Measurements from ENCODE around the gene STXBP5. TPM values are rescaled to one million over a fixed set of nuclear protein-coding genes. Genes with fewer than 3 reads are reported as not detected.

Gene STXBP5
- polyA plus RNA-seq, 2 of the 4 experiments (the other 2 are of a cell fraction), result 10.8 to 17.8 TPM

DNA sequence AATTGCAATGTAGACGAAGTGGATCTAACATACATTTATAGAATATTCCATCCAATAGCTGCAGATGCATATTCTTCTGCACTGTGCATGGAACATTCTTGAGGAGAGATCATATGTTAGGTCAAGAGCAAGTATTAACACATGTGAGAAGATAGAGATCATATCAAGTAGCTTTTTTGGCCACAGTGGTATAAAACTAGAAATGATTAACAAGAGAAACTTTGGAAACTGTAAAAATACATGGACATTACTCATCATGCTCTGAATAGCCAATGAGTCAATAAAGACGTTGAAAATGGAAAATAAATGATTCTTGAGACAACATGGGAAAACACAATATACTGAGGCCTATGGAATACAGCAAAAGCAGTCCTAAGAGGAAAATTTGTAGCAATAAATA lies 94.2 kb downstream of the STXBP5 start:
- no peak for TF ChIP-seq FOSL2 (IDR thresholded peaks at IDR 0.05)
- 0 out of 2 replicates have a peak, but pooled peaks have one; percentile 4 for TF ChIP-seq FOSL2 (CRISPR knock-in tag; IDR thresholded peaks at IDR 0.05)
- no peak for TF ChIP-seq CHD2 (IDR thresholded peaks at IDR 0.05; ENCODE audit: low read length, partially characterized antibody)
- TF ChIP-seq, protein P1, sequence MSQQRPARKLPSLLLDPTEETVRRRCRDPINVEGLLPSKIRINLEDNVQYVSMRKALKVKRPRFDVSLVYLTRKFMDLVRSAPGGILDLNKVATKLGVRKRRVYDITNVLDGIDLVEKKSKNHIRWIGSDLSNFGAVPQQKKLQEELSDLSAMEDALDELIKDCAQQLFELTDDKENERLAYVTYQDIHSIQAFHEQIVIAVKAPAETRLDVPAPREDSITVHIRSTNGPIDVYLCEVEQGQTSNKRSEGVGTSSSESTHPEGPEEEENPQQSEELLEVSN (IDR thresholded peaks at IDR 0.05; ENCODE audit: borderline replicate concordance, low read depth), result no peak
- no peak for TF ChIP-seq HDAC2 (IDR thresholded peaks at IDR 0.05)
- no peak for TF ChIP-seq BHLHE40 (IDR thresholded peaks at IDR 0.05; ENCODE audit: low read depth, low read length)

DNA sequence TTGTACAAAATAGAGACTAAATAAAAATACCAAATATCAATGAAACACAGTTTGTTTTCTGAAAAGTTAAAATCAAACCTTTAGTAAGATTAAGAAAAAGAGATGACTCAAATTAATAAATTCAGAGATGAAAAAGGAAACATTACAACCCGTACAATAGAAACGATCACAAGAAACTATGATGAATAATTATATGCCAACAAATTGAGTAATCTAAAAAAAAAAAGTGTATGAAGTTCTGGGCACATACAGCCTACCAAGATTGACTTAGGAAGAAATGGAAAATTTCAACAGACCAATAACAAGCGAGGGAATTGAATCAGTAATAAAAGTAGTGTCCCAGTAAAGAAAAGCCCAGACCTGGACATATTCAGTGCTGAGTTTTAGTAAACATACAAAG lies 94.8 kb downstream of the STXBP5 start:
- ATAC-seq (no peak), FAIRE-seq (no peak), DNase-seq (ENCODE audit: low read depth in 1 of 2, low spot score in 1 of 2) (no peak)
- no peak for TF ChIP-seq MAFK (IDR thresholded peaks at IDR 0.05; ENCODE audit: partially characterized antibody)
- no peak for TF ChIP-seq CHD2 (IDR thresholded peaks at IDR 0.05; ENCODE audit: low read length, partially characterized antibody)
- TF ChIP-seq RNF2 (IDR thresholded peaks at IDR 0.05; ENCODE audit: borderline replicate concordance, low read depth), result no peak
- no peak for TF ChIP-seq HDAC2 (IDR thresholded peaks at IDR 0.05)
- TF ChIP-seq MAZ (IDR thresholded peaks at IDR 0.05; ENCODE audit: borderline replicate concordance, low read depth, low read length), result no peak
- no peak for TF ChIP-seq KDM5A (IDR thresholded peaks at IDR 0.05)
- no peak for TF ChIP-seq SREBF2 (IDR thresholded peaks at IDR 0.05)
- TF ChIP-seq MYC (IDR thresholded peaks at IDR 0.05; ENCODE audit: borderline replicate concordance, low read length), result no peak
- no peak for TF ChIP-seq JUN (IDR thresholded peaks at IDR 0.05)
- TF ChIP-seq ESRRA (IDR thresholded peaks at IDR 0.05; ENCODE audit: borderline replicate concordance, low read length), result no peak
- TF ChIP-seq NPAS2 (CRISPR knock-in tag; IDR thresholded peaks at IDR 0.05; ENCODE audit: borderline replicate concordance), result no peak
- TF ChIP-seq, protein P2, sequence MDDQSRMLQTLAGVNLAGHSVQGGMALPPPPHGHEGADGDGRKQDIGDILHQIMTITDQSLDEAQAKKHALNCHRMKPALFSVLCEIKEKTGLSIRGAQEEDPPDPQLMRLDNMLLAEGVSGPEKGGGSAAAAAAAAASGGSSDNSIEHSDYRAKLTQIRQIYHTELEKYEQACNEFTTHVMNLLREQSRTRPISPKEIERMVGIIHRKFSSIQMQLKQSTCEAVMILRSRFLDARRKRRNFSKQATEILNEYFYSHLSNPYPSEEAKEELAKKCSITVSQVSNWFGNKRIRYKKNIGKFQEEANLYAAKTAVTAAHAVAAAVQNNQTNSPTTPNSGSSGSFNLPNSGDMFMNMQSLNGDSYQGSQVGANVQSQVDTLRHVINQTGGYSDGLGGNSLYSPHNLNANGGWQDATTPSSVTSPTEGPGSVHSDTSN (IDR thresholded peaks at IDR 0.05), result no peak
- TF ChIP-seq POLR2A (IDR thresholded peaks at IDR 0.05; ENCODE audit: low read length), result no peak
- TF ChIP-seq ZFP36 (IDR thresholded peaks at IDR 0.05; ENCODE audit: borderline replicate concordance, partially characterized antibody), result no peak
- no peak for TF ChIP-seq ZNF302 (CRISPR knock-in tag; IDR thresholded peaks at IDR 0.05)
- TF ChIP-seq HOXB13 (CRISPR knock-in tag; IDR thresholded peaks at IDR 0.05; ENCODE audit: low read depth), result no peak
- no peak for TF ChIP-seq RARB (CRISPR knock-in tag; IDR thresholded peaks at IDR 0.05)
- TF ChIP-seq, protein P3, sequence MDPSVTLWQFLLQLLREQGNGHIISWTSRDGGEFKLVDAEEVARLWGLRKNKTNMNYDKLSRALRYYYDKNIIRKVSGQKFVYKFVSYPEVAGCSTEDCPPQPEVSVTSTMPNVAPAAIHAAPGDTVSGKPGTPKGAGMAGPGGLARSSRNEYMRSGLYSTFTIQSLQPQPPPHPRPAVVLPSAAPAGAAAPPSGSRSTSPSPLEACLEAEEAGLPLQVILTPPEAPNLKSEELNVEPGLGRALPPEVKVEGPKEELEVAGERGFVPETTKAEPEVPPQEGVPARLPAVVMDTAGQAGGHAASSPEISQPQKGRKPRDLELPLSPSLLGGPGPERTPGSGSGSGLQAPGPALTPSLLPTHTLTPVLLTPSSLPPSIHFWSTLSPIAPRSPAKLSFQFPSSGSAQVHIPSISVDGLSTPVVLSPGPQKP (IDR thresholded peaks at IDR 0.05; ENCODE audit: low read depth, low read length), result no peak
- no peak for TF ChIP-seq CBX2 (IDR thresholded peaks at IDR 0.05; ENCODE audit: borderline replicate concordance, low read depth)
- TF ChIP-seq JUNB (IDR thresholded peaks at IDR 0.05), result no peak
- CTCF ChIA-PET, result no interaction called here
- 98% methylated on average over 3 of the region's 3 CpGs for WGBS (ENCODE audit: missing lambda C conversion rate)
- Histone ChIP-seq H3K4me2 (no peak overlapping the region), H3K4me3 (no peak overlapping the region), H3K4me1 (no peaks in the 10 kb centered on the region), H3K9me3 (peaks cover 31% of the 10 kb centered on the region), H3K27ac (no peak overlapping the region)
- POLR2A ChIA-PET, result no interaction called here

More for the DNA sequence above, 94.2 kb downstream of the STXBP5 start:
- no peak for FAIRE-seq
- Histone ChIP-seq H3K4me2 (no peak overlapping the region), H3K27ac (no peak overlapping the region), H3K4me3 (no peak overlapping the region), H3K4me1 (no peaks in the 10 kb centered on the region), H3K9me3 (peaks cover 26% of the 10 kb centered on the region)
- ChIA-PET CTCF (no interaction called here), POLR2A (no interaction called here)
- ATAC-seq, result no peak
- peak in 1 of 2 experiments; percentile 6 for DNase-seq (ENCODE audit: low read depth in 1 of 2, low spot score in 1 of 2)
- WGBS (ENCODE audit: missing lambda C conversion rate), result 42% methylated on average over 2 of the region's 2 CpGs

DNA sequence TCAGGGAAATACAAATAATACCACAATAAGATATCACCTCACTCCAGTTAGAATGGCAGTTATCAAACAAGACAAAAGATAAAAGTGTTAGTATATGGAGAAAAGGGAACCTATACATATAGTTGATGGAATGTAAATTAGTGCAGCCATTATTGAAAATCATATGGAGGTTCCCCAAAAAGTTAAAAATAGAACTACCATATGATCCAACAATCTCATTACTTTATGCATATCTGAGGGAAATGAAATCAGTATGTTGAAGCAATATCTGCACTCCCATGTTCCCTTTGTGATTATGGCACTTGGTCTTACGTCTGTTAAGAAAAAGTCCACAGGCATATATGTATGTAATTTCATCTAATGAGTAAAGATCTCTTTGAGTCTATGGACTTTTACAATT lies 96.9 kb downstream of the STXBP5 start:
- no peak for ATAC-seq
- 86% methylated on average over 1 of the region's 1 CpG for WGBS (ENCODE audit: missing lambda C conversion rate)
- DNase-seq (ENCODE audit: low read depth in 1 of 2, low spot score in 1 of 2), result no peak
- CTCF ChIA-PET, result no interaction called here
- H3K4me2 ChIP-seq, result no peak overlapping the region
- no peaks in the 10 kb centered on the region for H3K4me1 ChIP-seq
- no peak overlapping the region for H3K27ac ChIP-seq
- H3K9me3 ChIP-seq, result peaks cover 31% of the 10 kb centered on the region
- POLR2A ChIA-PET, result no interaction called here
- no peak for FAIRE-seq
- H3K4me3 ChIP-seq, result no peak overlapping the region
- TF ChIP-seq HOXB5 (CRISPR knock-in tag; IDR thresholded peaks at IDR 0.05) (no peak), CHD2 (IDR thresholded peaks at IDR 0.05; ENCODE audit: low read length, partially characterized antibody) (no peak), ZC3H11A (IDR thresholded peaks at IDR 0.05) (no peak), ZSCAN20 (CRISPR knock-in tag; IDR thresholded peaks at IDR 0.05) (no peak), RARB (CRISPR knock-in tag; IDR thresholded peaks at IDR 0.05) (no peak), CEBPB (IDR thresholded peaks at IDR 0.05) (no peak), PHF8 (IDR thresholded peaks at IDR 0.05; ENCODE audit: borderline replicate concordance, low read depth) (no peak), HOXB13 (CRISPR knock-in tag; IDR thresholded peaks at IDR 0.05; ENCODE audit: low read depth) (no peak)
- TF ChIP-seq, protein P2 (IDR thresholded peaks at IDR 0.05), result no peak

Data from A549 (cell line).